ENCODE results near the gene UBALD1. TPM values are rescaled to one million over a fixed set of nuclear protein-coding genes. Genes with fewer than 3 reads are reported as not detected.

UBALD1 gene
- total RNA-seq, 2 donors from 2014 or later: 10.8 to 12.2 TPM

- no peak for DNase-seq (ENCODE audit: low spot score)
- Histone ChIP-seq H3K4me3 (no peak overlapping the region), H3K27ac (no peak overlapping the region), H3K36me3 (peaks cover 39% of the 10 kb centered on the region), H3K9me3 (no peaks in the 10 kb centered on the region), H3K27me3 (no peaks in the 10 kb centered on the region), H3K4me1 (no peaks in the 10 kb centered on the region)
- no peak for TF ChIP-seq CTCF (IDR thresholded peaks at IDR 0.05)
Observed at GRCh38 chr16:4648917-4649316, 34.2 kb upstream of the UBALD1 start.

- Histone ChIP-seq H3K27ac (no peak overlapping the region), H3K36me3 (peaks cover 26% of the 10 kb centered on the region)
Observed at GRCh38 chr16:4647644-4647980, 32.9 kb upstream of the UBALD1 start.

GRCh38 chr16:4646773-4647643 is 32.3 kb upstream of the UBALD1 start:
- no peak for DNase-seq (ENCODE audit: low spot score)
- Histone ChIP-seq H3K27ac (no peak overlapping the region), H3K4me3 (no peak overlapping the region), H3K4me1 (no peaks in the 10 kb centered on the region), H3K36me3 (peaks cover 20% of the 10 kb centered on the region), H3K27me3 (no peaks in the 10 kb centered on the region), H3K9me3 (no peaks in the 10 kb centered on the region)
- TF ChIP-seq CTCF (IDR thresholded peaks at IDR 0.05): no peak

More at GRCh38 chr16:4647644-4647980, 32.9 kb upstream of the UBALD1 start:
- TF ChIP-seq CTCF (IDR thresholded peaks at IDR 0.05): no peak
- Histone ChIP-seq H3K4me1 (no peaks in the 10 kb centered on the region), H3K27me3 (no peaks in the 10 kb centered on the region), H3K4me3 (no peak overlapping the region), H3K9me3 (no peaks in the 10 kb centered on the region)
- DNase-seq (ENCODE audit: low spot score): no peak

DNA sequence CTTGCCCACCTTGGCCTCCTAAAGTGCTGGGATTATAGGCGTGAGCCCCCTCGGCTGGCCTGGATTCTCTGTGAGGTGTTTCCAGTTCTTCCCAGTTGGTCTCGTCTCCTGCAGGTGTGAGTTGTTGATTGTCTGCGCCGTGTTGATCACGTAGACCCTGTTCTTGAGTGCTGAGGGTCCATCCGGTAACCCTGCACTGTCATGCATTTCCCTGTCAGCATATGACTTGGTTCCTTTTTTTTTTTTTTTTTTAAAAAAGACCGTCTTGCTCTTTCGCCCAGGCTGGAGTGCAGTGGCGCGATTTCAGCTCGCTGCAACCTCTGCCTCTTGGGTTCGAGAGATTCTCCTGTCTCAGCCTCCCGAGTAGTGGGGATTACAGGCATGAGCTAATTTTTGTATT is 27.2 kb upstream of the UBALD1 start:
- H3K27ac ChIP-seq: no peak overlapping the region
- no peak for DNase-seq (ENCODE audit: low spot score)
- no peaks in the 10 kb centered on the region for H3K36me3 ChIP-seq
- H3K9me3 ChIP-seq: no peaks in the 10 kb centered on the region
- no peaks in the 10 kb centered on the region for H3K4me1 ChIP-seq
- no peak overlapping the region for H3K4me3 ChIP-seq
- TF ChIP-seq CTCF (IDR thresholded peaks at IDR 0.05): no peak
- H3K27me3 ChIP-seq: no peaks in the 10 kb centered on the region

DNA sequence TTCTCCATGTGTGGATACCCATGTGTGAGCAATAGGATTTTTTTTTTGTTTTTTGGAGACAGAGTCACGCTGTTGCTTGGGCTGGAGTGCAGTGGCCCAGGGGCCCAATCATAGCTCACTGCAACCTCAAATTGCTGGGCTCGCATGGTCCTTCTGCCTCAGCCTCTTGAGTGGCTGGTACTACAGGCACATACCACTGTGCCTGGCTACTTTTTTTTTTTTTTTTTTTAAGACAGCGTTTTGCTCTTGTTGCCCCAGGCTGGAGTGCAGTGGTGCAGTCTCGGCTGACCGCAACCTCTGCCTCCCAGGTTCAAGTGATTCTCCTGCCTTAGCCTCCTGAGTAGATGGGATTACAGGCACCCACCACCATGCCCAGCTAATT is 26.6 kb upstream of the UBALD1 start:
- TF ChIP-seq CTCF (IDR thresholded peaks at IDR 0.05): no peak
- Histone ChIP-seq H3K9me3 (no peaks in the 10 kb centered on the region), H3K4me1 (no peaks in the 10 kb centered on the region), H3K4me3 (no peak overlapping the region), H3K27me3 (no peaks in the 10 kb centered on the region), H3K27ac (no peak overlapping the region), H3K36me3 (no peaks in the 10 kb centered on the region)
- no peak for DNase-seq (ENCODE audit: low spot score)

Measured in right atrium auricular region (tissue), 2 donors.